Measurements from ENCODE around the gene PVALEF.
"Not testable (repeated sequence)": the region's sequence is repeated elsewhere in the genome, so short reads cannot be mapped to it uniquely, and the experiment has no call there.

Gene PVALEF

GRCh38 chr17:81222620-81222905, 57.3 kb downstream of the PVALEF start:
- FAIRE-seq, result no peak

- peak; percentile 4 for FAIRE-seq
Measured at GRCh38 chr17:81222906-81223761, 57.8 kb downstream of the PVALEF start, which contains the start of gene CEP131. CEP131 (minus strand) TSS chr17:81222965; CDS start chr17:81220056, 2,909 bp downstream.

DNA sequence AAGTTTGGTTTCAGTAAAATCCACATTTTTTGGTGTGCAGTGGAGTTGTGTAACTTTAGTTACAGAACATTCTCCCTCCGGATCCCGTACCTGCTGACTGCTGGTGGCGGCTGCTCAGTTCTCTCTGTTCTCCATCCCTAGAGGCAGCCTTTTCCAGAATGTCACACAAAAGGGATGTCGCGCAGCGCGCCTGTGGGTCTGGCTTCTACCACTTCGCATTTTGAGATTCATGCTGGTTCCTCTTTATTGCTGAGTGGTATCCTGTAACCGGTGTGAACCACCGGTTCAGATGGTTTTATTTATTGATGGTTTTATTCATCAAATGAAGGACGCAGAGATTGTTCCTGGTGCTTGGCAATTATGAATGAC, 58.4 kb downstream of the PVALEF start:
- FAIRE-seq, result no peak

GRCh38 chr17:81227630-81228029, 62.3 kb downstream of the PVALEF start:
- not testable (repeated sequence) for FAIRE-seq

GRCh38 chr17:81228420-81228819, 63.1 kb downstream of the PVALEF start:
- no peak for FAIRE-seq

GRCh38 chr17:81228834-81229665, 63.7 kb downstream of the PVALEF start:
- no peak for FAIRE-seq

GRCh38 chr17:81229666-81229920, 64.3 kb downstream of the PVALEF start:
- no peak for FAIRE-seq

GRCh38 chr17:81230043-81230820, 64.9 kb downstream of the PVALEF start:
- FAIRE-seq, result no peak

GRCh38 chr17:81231121-81231645, 65.9 kb downstream of the PVALEF start:
- no peak for FAIRE-seq

DNA sequence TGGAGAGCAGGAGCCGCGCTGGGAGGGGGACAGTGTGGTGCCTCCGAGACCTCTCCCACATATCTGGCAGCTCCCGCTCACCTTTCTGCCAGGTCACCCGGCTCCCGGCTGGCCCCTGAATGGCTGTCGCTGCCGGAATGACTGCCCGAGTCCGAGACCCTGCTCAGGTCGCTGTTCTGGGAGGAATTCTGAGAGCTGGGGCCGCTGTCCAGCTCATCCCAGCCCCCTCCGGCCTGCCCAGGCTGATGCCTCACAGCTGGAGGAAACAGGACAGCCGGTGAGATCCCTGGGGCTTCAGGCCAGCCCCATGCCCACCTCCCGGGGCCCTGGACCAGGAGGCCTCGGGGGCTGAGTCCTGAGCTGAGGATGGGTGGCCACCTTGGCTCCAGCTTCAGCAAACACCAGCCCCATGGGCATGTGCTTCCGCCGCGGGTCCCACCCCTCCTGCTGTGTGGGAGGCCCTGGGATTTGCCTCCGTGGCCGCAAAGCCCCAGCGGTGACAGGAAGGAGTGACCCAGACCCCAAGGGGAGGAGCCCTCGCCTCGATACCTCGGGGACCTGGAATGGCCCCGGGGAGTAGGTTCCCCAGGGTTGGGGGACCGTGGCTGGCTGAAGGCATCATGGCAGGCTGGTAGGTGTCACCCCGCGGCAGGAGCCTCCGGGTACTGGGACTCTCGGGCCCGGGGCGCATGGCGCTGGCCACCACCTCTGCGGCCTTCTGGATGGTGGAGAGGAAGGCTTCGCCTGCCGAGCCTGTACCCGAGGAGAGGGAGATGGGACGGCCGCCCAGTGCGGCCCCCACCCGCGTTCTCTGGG, 66.7 kb downstream of the PVALEF start:
- FAIRE-seq, result no peak

Data from endometrium (tissue), 2 donors.